HepG2 (cell line): ENCODE results near the gene DFFA.

Experiments used
- BRCA1 ChIP-seq: sonication (generic); formaldehyde crosslinking; IDR thresholded peaks from 2 replicates; pipeline ENCODE4 v1.4.0; 2020; ENCODE audit warnings: missing genetic modification reagents
- ELF3 ChIP-seq: IDR thresholded peaks from 2 replicates; pipeline ENCODE4 v1.6.1; 2016; ENCODE audit warnings: missing genetic modification reagents, missing compliant biosample characterization
- GTF2F1 ChIP-seq: fragments of 150-350 bp; IDR thresholded peaks from 2 replicates; pipeline ENCODE4 v1.6.1; 2014; ENCODE audit warnings: low read length
- NFKBIZ ChIP-seq: IDR thresholded peaks from 2 replicates; pipeline ENCODE4 v1.6.1; 2018; ENCODE audit warnings: missing genetic modification reagents, missing compliant biosample characterization
- NR2F1 ChIP-seq, 2 experiments: fragments of 450-650 bp in 1 of 2; formaldehyde crosslinking in 1 of 2; IDR thresholded peaks; 2 replicates each; pipeline versions ENCODE4 v1.5.0 to v1.6.1; 2016 to 2020; ENCODE audit warnings: mild to moderate bottlenecking in 1 of 2, missing compliant biosample characterization in 1 of 2, missing genetic modification reagents in 1 of 2, moderate library complexity in 1 of 2
- PHF20 ChIP-seq: sonication (generic); formaldehyde crosslinking; IDR thresholded peaks from 2 replicates; pipeline ENCODE4 v1.5.0; 2020; ENCODE audit warnings: mild to moderate bottlenecking, missing genetic modification reagents
- SMC3 ChIP-seq: IDR thresholded peaks from 2 replicates; pipeline ENCODE4 v1.6.1; 2011; ENCODE audit warnings: low read length, improper control_type of control experiment
- XRCC5 ChIP-seq: fragments of 200-400 bp; formaldehyde crosslinking; optimal IDR thresholded peaks from 2 replicates; pipeline ENCODE3; 2017; ENCODE audit warnings: mild to moderate bottlenecking, low read length
- ZNF136 ChIP-seq: sonication (generic); formaldehyde crosslinking; IDR thresholded peaks from 2 replicates; pipeline ENCODE4 v1.8.1; 2022; ENCODE audit warnings: low read depth, mild to moderate bottlenecking, moderate library complexity, missing genetic modification reagents
- ZNF160 ChIP-seq: sonication (generic); formaldehyde crosslinking; IDR thresholded peaks from 2 replicates; pipeline ENCODE4 v1.8.0; 2022; ENCODE audit warnings: mild to moderate bottlenecking, inconsistent platforms, missing genetic modification reagents
- ZNF260 ChIP-seq: sonication (generic); formaldehyde crosslinking; IDR thresholded peaks from 2 replicates; pipeline ENCODE4 v1.4.0; 2020; ENCODE audit warnings: missing genetic modification reagents, low read depth, mild to moderate bottlenecking, borderline replicate concordance
- TF ChIP-seq, protein P1 (sequence below): sonication (generic); formaldehyde crosslinking; IDR thresholded peaks from 2 replicates; pipeline ENCODE4 v1.5.0; 2020; ENCODE audit warnings: mild to moderate bottlenecking, missing genetic modification reagents, moderate library complexity
- TF ChIP-seq, protein P2 (sequence below): sonication (generic); formaldehyde crosslinking; IDR thresholded peaks from 2 replicates; pipeline ENCODE4 v1.4.0; 2020; ENCODE audit warnings: missing genetic modification reagents

DNA sequence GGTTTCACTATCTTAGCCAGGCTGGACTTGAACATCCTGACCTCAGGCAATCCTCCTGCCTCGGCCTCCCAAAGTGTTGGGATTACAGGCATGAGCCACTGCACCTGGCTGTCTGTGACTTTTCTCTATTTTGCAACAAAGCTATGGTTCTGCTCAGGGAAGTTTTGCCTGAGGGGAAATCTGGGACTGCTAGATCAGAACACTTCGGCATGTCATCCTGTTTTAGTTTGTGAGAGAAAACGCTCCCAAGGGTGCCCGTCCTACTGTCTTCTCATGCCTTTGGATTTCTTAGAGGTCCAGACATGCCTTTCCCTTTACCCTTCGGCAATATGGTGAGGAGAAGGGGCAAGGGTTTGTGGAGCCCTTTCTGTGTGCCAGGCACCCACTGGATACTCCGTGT is 28.1 kb downstream of the DFFA start:
- TF ChIP-seq PHF20 (CRISPR knock-in tag) (no peak), GTF2F1 (no peak), BRCA1 (no peak), XRCC5 (no peak), NFKBIZ (CRISPR knock-in tag) (no peak), SMC3 (no peak), ZNF160 (CRISPR knock-in tag) (no peak), NR2F1 (CRISPR knock-in tag; IDR thresholded peaks at IDR 0.05) (no peak), ELF3 (no peak), ZNF136 (CRISPR knock-in tag) (no peak), ZNF260 (CRISPR knock-in tag) (no peak)
- TF ChIP-seq, protein P1, sequence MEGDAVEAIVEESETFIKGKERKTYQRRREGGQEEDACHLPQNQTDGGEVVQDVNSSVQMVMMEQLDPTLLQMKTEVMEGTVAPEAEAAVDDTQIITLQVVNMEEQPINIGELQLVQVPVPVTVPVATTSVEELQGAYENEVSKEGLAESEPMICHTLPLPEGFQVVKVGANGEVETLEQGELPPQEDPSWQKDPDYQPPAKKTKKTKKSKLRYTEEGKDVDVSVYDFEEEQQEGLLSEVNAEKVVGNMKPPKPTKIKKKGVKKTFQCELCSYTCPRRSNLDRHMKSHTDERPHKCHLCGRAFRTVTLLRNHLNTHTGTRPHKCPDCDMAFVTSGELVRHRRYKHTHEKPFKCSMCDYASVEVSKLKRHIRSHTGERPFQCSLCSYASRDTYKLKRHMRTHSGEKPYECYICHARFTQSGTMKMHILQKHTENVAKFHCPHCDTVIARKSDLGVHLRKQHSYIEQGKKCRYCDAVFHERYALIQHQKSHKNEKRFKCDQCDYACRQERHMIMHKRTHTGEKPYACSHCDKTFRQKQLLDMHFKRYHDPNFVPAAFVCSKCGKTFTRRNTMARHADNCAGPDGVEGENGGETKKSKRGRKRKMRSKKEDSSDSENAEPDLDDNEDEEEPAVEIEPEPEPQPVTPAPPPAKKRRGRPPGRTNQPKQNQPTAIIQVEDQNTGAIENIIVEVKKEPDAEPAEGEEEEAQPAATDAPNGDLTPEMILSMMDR (CRISPR knock-in tag) = no peak
- TF ChIP-seq, protein P2, sequence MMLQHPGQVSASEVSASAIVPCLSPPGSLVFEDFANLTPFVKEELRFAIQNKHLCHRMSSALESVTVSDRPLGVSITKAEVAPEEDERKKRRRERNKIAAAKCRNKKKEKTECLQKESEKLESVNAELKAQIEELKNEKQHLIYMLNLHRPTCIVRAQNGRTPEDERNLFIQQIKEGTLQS = no peak
